ENCODE data around the gene DGCR2. TPM values are rescaled to one million over a fixed set of nuclear protein-coding genes. Genes with fewer than 3 reads are reported as not detected.

DGCR2 gene
- polyA plus RNA-seq, 1 donor (not counting 4 experiments of a cell fraction or from before 2014, with no cell fraction given): 23.2 TPM

DNA sequence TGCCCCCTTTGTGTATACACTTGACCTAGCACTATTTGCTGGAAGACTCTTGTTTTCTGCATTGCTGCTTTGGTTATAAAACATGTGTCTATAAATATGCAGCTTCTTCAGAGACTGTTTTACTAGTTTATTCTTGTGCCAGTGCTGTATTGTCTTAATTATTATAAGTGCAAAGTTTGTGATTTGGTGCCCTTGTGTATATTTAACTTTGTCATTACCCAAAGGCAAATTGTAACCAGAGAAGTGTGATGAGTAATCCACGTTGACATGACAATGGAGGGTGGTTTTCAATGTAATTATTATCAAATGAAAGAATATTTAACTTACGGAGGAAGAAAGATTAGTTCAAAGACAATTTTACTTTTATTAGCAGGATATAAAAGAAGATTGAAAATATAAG is 111.1 kb downstream of the DGCR2 start:
- Histone ChIP-seq H3K9me3 (ENCODE audit: control insufficient read depth, low read depth, low read length) (no peaks in the 10 kb centered on the region), H3K4me1 (ENCODE audit: control insufficient read depth, extremely low read depth, insufficient read depth, low read length) (no peaks in the 10 kb centered on the region), H3K36me3 (ENCODE audit: control insufficient read depth in 2 of 2, extremely low read depth in 1 of 2, insufficient read depth in 2 of 2, low read length in 2 of 2) (no peaks in the 10 kb centered on the region), H3K4me3 (ENCODE audit: control insufficient read depth in 2 of 3, extremely low read depth in 1 of 3, insufficient read depth in 2 of 3, low read depth in 1 of 3, low read length in 3 of 3) (no peak overlapping the region), H3K9me1 (ENCODE audit: control insufficient read depth, extremely low read depth, insufficient read depth, low read length) (no peaks in the 10 kb centered on the region), H3K27ac (ENCODE audit: control insufficient read depth, insufficient read depth, low read length) (no peak overlapping the region), H3K9ac (ENCODE audit: control insufficient read depth, extremely low read depth, insufficient read depth, low read length) (no peak overlapping the region), H3K27me3 (ENCODE audit: control insufficient read depth, extremely low read depth, insufficient read depth, low read length) (no peaks in the 10 kb centered on the region), H3K79me2 (ENCODE audit: control insufficient read depth, insufficient read depth, low read length) (no peaks in the 10 kb centered on the region), H4K20me1 (ENCODE audit: control insufficient read depth, extremely low read depth, insufficient read depth, low read length) (no peaks in the 10 kb centered on the region), H3K4me2 (ENCODE audit: control insufficient read depth, extremely low read depth, insufficient read depth, low read depth, low read length) (no peak overlapping the region), H2AFZ (ENCODE audit: control insufficient read depth, low read length) (no peak overlapping the region)
- no peak for FAIRE-seq
- TF ChIP-seq CTCF (optimal IDR thresholded peaks at IDR 0.05 in 1 of 3, IDR thresholded peaks at IDR 0.05 in 1 of 3, conservative IDR thresholded peaks at IDR 0.05 in 1 of 3; ENCODE audit: extremely low read depth in 1 of 3, insufficient read depth in 2 of 3, low read length in 3 of 3) (no peak), EZH2 (IDR thresholded peaks at IDR 0.05; ENCODE audit: low read length) (no peak)
- dilution Hi-C loops (cut with MboI; ENCODE audit: extremely low pct_ligation_motif_present, low sequenced_read_pairs): no loop called here
- DNase-seq (ENCODE audit: low read depth, low spot score): no peak

DNA sequence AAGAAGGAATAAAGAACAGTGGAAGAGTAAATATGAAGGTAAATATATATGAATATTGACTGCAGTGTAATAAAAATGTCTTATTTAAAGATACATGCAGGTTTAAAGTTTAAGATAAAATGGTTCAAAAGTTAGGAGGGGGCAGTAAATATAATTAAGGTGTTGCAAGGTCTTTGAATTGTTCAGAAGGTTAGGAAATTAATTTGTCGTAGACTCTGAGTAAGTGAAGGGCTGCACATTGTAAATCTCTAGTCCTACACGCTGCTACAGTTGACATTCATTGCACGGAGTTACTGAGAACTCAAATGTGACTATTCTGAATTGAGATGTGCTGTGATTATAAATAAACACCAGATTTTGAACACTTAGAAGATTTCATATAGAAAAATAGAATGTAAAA is 116.3 kb downstream of the DGCR2 start:
- Histone ChIP-seq H3K9me3 (ENCODE audit: control insufficient read depth, low read depth, low read length) (no peaks in the 10 kb centered on the region), H3K79me2 (ENCODE audit: control insufficient read depth, insufficient read depth, low read length) (no peaks in the 10 kb centered on the region), H3K4me1 (ENCODE audit: control insufficient read depth, extremely low read depth, insufficient read depth, low read length) (no peaks in the 10 kb centered on the region), H3K27ac (ENCODE audit: control insufficient read depth, insufficient read depth, low read length) (no peak overlapping the region), H3K9me1 (ENCODE audit: control insufficient read depth, extremely low read depth, insufficient read depth, low read length) (no peaks in the 10 kb centered on the region), H3K36me3 (ENCODE audit: control insufficient read depth in 2 of 2, extremely low read depth in 1 of 2, insufficient read depth in 2 of 2, low read length in 2 of 2) (no peaks in the 10 kb centered on the region), H3K27me3 (ENCODE audit: control insufficient read depth, extremely low read depth, insufficient read depth, low read length) (peaks cover 4% of the 10 kb centered on the region), H3K4me3 (ENCODE audit: control insufficient read depth in 2 of 3, extremely low read depth in 1 of 3, insufficient read depth in 2 of 3, low read depth in 1 of 3, low read length in 3 of 3) (no peak overlapping the region), H3K4me2 (ENCODE audit: control insufficient read depth, extremely low read depth, insufficient read depth, low read depth, low read length) (no peak overlapping the region), H3K9ac (ENCODE audit: control insufficient read depth, extremely low read depth, insufficient read depth, low read length) (no peak overlapping the region), H2AFZ (ENCODE audit: control insufficient read depth, low read length) (no peak overlapping the region), H4K20me1 (ENCODE audit: control insufficient read depth, extremely low read depth, insufficient read depth, low read length) (no peaks in the 10 kb centered on the region)
- dilution Hi-C loops (cut with MboI; ENCODE audit: extremely low pct_ligation_motif_present, low sequenced_read_pairs): no loop called here
- FAIRE-seq: no peak
- TF ChIP-seq EZH2 (IDR thresholded peaks at IDR 0.05; ENCODE audit: low read length) (no peak), CTCF (optimal IDR thresholded peaks at IDR 0.05 in 1 of 3, IDR thresholded peaks at IDR 0.05 in 1 of 3, conservative IDR thresholded peaks at IDR 0.05 in 1 of 3; ENCODE audit: extremely low read depth in 1 of 3, insufficient read depth in 2 of 3, low read length in 3 of 3) (no peak)
- DNase-seq (ENCODE audit: low read depth, low spot score): no peak
